Suppressor macrophage treated with lipopolysaccharide for 1 hour (primary cell): ENCODE measurements around the gene LRBA.
A peak's percentile ranks its signal among the peaks of the same experiment; 100 is the strongest.

ENCODE experiments used
- DNase-seq, 3 donors: peaks; one replicate each; pipeline ENCODE4 v3.0.0-alpha.2; 2020 to 2022

LRBA gene

GRCh38 chr4:150256841-150257730 is 758.0 kb downstream of the LRBA start:
- peak in 1 of 3 donors; percentile 15 for DNase-seq

GRCh38 chr4:150256225-150256620 is 758.9 kb downstream of the LRBA start:
- no peak for DNase-seq

- DNase-seq = no peak
Measured at GRCh38 chr4:150255610-150256224, 759.4 kb downstream of the LRBA start.

DNA sequence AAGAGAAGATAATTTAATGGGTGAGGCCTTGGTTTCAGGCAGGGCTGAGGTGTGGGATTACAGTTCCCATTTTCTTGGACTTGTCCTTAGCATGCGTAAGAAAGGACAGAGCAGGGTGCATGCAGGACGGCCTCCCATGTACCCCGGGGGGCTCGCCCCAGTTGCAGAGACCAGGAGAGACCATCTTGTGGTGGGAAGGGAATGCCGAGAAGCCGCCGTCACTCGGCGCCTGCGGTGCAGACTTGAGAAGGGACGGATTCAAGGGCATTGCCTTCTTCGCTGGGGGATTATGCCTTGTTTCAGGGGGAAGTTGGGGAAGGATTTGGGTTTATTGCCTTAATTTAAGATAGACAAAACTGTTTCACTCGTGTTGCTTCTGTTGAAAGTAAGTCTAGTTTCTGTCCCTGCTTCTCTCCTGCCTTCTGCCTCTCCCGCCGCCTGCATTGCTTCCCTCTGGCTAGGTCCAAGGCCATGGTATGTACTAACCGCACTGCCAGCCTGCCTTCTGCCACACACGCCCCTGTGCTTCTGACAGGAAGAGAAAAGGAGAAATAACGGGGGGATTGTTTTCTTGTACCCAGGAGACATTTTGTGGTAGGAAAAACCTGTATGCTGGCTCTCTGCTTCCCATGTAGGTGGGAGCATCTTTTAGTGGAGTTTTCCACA is 761.0 kb downstream of the LRBA start:
- no peak for DNase-seq

DNA sequence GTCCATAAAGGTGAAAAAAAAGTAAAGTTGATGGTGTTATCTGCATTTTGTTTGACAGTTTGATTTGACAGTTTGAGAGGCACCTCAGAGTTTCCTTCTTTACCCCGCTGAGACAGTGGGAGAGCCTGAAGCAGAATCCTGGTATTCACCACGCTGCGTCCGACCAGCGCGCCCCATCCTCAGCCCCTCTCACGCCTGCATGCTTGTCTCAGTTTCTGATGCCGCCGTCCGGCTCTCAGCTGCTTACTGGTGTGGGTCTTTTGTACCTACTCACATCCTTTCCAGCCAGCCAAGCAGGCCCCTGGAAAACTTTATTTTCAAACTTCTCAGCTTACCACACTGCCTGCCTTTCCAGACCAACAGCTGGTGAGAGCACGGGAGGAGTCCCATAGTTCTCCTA is 761.7 kb downstream of the LRBA start:
- DNase-seq = no peak

DNA sequence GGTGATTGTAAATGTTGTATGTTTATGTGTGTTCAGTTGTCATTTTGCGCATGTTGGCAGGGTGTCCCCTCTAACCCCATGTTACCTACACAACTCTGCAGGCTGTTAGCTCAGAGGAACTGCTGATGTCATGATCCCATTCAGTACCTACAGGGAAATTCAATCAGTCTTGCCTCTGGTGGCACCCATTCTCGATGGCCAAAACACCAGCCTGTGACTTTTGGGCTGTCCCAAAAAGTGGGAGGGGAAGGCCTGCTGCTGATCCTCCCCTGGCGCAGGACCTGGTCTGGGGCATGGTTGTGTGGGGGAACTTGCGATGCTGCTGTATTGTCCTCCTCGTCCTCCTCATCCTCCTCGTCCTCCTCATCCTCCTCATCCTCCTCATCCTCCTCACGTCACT is 762.3 kb downstream of the LRBA start:
- no peak for DNase-seq

- no peak for DNase-seq
Measured at GRCh38 chr4:150252306-150252705, 762.8 kb downstream of the LRBA start.

- DNase-seq = no peak
Measured at GRCh38 chr4:150251752-150252190, 763.3 kb downstream of the LRBA start.

DNA sequence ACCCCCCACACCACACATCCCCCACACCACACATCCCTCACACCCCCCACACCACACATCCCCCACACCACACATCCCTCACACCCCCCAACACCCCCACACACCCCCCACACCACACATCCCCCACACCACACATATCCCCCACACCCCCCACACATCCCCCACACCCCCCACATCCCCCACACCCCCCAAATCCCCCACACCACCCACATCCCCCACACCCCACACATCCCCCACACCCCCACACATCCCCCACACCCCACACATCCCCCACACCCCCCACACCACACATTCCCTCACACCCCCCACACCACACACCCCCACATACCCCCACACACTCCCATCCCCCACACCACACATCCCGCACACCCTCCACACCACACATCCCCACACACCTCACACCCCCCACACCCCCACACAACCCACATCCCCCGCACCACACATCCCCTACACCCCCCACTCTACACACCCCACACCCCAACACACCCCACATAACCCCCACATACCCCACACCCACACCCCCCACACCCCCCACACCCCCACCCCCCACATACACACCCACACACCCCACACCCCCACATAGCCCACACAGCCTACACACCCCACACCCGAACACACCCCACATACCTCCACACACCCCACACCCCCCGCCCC is 764.0 kb downstream of the LRBA start:
- DNase-seq = no peak

- DNase-seq = no peak
Measured at GRCh38 chr4:150250293-150250997, 764.6 kb downstream of the LRBA start.

DNA sequence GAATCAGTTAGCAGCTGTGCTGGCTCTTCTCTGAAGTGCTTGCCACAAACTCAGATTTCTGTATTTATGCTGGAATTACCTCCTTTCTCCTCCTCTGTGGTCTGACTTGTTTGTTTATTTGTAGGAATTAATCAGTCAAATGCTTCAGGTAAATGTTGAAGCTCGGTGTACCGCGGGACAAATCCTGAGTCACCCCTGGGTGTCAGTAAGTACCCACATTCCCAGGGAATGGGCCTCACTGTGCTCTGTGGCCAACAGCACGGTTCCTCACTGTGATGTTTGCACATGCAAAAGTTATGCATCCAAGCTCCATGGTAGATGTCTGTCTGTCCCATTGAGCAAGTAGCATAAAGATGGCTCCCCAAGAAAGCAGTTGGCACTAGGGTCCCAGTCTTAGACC is 766.9 kb downstream of the LRBA start:
- DNase-seq = no peak

GRCh38 chr4:150247184-150247583 is 767.9 kb downstream of the LRBA start:
- DNase-seq = no peak

DNA sequence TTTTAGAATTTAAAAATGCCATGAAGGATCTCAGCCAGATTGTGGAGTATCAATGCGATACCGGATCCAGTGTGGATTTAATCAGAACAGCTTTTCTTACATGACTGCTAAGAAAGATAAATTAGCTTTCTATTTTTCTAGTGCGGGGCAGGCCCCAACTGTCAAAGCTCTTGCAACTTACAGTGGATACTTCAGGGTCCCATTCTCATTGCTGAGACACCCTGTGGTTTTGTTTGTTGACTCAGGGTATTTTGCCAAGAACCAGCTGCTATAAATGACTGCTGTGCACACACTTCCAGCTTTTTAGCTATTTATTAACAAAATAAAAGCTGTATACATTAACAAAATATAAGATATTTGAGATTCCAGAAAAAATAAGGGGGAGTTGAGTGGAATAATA is 770.5 kb downstream of the LRBA start:
- DNase-seq = no peak

DNA sequence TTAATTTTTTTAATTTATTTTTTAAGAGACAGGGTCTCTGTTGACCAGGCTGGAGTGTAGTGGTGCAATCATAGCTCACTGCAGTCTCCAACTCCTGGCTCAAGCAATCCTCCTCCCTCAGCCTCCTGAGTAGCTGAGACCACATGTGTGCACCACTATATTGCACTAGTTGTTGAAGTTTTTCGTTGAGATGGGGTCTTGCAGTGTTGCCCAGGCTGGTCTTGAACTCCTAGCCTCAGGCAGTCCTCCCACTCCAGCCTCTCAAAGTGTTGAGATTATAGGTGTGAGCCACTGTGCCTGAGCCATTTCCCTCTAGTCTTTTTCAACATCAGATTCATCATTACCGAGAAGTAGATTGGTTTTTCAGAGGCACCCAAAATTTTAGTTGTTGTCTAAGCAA is 771.2 kb downstream of the LRBA start:
- DNase-seq = no peak

DNA sequence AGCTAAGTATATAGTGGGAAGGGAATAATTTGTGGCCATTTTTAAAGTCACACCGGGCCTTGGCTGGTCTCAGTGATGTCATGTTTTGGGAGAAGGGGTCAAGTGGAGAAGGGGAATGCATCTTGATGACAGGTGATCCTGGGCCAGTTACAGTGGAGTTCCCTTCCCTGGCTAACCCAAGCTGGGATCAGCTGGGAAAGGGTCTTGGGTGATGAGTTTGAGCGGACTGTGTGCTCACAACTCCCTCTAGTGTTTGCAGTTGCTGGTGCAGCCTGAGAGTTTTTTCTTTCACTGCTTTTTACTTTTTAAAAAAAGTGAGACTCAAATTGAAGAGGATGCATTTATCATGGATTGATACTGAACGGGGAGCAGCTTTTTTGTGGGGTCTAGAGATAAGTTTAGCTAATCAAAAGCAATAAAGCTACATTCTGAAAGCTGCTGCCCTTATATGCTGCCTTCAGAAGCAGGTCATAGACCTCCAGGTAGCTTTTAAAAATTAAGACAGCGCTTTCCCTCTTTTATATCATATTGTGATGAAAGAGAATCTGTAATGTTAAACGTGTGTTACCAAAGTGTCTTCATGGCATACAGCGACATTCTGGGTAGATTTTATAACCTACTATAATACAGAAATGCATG is 772.1 kb downstream of the LRBA start:
- DNase-seq = peak; percentile 32 to 45 (median 38)

GRCh38 chr4:150240011-150240410 is 775.1 kb downstream of the LRBA start:
- DNase-seq = no peak

DNA sequence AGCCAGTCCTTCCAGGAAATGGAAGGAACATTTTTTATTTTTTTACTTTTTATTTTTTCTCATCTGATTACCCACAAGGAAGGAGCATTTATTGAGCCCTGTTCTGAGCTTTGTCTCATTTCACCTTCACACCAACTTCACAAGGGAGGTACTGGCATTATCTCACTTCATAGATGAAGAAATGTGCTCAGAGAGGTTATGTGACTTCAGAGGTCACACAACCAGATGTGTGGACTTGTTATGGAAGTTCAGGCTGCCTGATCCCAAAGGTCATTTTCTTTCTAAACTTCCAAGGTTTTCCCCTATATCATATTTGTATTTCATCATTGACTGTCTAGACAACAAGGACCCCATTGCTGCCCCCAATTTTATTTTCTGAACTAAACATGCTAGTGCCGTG is 776.5 kb downstream of the LRBA start:
- DNase-seq = no peak

DNA sequence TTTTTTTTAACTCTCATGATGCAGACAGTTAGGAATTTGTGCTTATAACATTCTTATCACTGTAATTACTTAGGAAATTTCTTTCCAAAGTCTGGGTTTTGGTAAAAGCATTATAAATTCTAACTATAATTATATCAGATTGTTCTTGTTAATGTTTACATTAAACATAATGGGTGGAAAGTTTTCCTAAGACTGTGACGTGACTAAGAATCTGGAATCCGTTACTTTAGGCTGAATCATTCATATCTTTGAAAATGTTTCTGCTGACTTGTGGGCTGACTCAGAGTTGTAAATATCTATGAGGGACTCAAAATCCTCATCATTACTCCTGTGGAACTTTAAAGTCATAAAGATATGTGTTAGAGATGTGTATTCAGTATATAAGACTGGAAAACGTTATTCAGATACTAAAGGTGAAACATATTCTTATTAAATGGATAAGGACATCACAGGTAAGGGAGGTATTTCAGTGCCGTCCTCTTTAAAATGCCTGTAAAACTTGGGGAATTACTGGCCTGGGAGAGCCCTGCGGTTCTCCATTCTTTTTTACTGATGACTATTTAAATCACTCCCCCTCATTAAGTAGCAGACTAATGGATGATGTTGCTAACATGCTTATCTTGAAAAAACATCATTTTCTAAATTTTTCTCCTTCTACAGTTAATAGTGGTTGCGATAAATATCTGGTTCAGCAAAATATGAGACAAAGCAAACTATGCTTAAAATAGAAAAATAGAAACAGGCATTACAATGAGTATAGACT is 777.8 kb downstream of the LRBA start:
- no peak for DNase-seq

GRCh38 chr4:150236626-150237025 is 778.5 kb downstream of the LRBA start:
- DNase-seq = no peak

GRCh38 chr4:150235808-150236271 is 779.2 kb downstream of the LRBA start:
- DNase-seq = no peak

DNA sequence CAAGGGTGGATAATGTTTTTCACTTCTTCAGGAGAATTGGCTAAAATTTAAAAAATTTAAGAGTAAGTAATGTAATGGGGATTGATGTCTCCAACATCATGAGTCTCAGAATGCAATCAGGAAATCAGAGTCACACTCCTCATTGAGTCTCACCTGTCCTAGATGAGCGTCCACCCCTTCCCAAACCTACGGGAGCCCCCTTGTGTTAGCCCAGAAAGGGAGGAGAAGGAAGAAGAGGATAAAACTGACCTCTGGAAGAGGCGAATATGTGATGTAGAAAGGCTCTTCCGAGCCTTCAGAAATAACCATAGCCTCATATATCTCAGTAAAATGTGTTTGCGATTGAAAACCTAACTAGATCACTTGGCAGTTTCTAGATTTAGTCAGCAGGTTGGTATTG is 779.8 kb downstream of the LRBA start:
- DNase-seq = no peak
